Keratinocyte (primary cell): Measurements from ENCODE around the gene NACAD. TPM values are rescaled to one million over a fixed set of nuclear protein-coding genes. Genes with fewer than 3 reads are reported as not detected.

Experiments
- DNase-seq: peaks from one replicate; pipeline ENCODE4 v3.0.0-alpha.2; 2011; ENCODE audit warnings: low read depth, missing footprints, low spot score
- FAIRE-seq: peaks from 2 replicates; lab custom pipeline; 2011; peaks lifted over from hg19 to GRCh38; lab: Jason Lieb, UNC
- H2AFZ ChIP-seq: 2 replicates; pipeline ENCODE4 v1.6.0; 2012; ENCODE audit warnings: low read length, control low read depth, inconsistent platforms; ENCODE audit not compliant: control insufficient read depth
- H3K27ac ChIP-seq: 2 replicates; pipeline ENCODE4 v1.5.1; 2011; ENCODE audit warnings: low read length; ENCODE audit not compliant: control insufficient read depth, insufficient read depth
- H3K27me3 ChIP-seq: 3 replicates; pipeline ENCODE4 v1.6.0; 2011; ENCODE audit warnings: low read length; ENCODE audit not compliant: control insufficient read depth, insufficient read depth; ENCODE audit errors: extremely low read depth
- H3K36me3 ChIP-seq, 2 experiments: 2 replicates in 1 of 2; 3 replicates in 1 of 2; pipeline ENCODE4 v1.5.1; 2011; ENCODE audit warnings: low read length in 2 of 2, mild to moderate bottlenecking in 1 of 2; ENCODE audit not compliant: control insufficient read depth in 2 of 2, insufficient read depth in 2 of 2; ENCODE audit errors: extremely low read depth in 1 of 2
- H3K4me1 ChIP-seq: 3 replicates; pipeline ENCODE4 v1.5.1; 2011; ENCODE audit warnings: low read length; ENCODE audit not compliant: control insufficient read depth, insufficient read depth; ENCODE audit errors: extremely low read depth
- H3K4me2 ChIP-seq: 3 replicates; pipeline ENCODE4 v1.6.0; 2011; ENCODE audit warnings: low read depth, low read length; ENCODE audit not compliant: control insufficient read depth, insufficient read depth; ENCODE audit errors: extremely low read depth
- H3K4me3 ChIP-seq, 3 experiments: fragments of 200-600 bp in 1 of 3; sonication (generic) in 1 of 3; 2 replicates in 2 of 3; 3 replicates in 1 of 3; pipeline ENCODE4 v1.5.1; 2011 to 2016; ENCODE audit warnings: low read length in 3 of 3, mild to moderate bottlenecking in 3 of 3, control low read depth in 2 of 3, inconsistent platforms in 1 of 3, low read depth in 1 of 3, mixed read lengths in 1 of 3, mixed run types in 1 of 3, moderate library complexity in 1 of 3; ENCODE audit not compliant: control insufficient read depth in 2 of 3, insufficient read depth in 2 of 3; ENCODE audit errors: extremely low read depth in 1 of 3
- H3K79me2 ChIP-seq: 2 replicates; pipeline ENCODE4 v1.6.0; 2012; ENCODE audit warnings: low read length; ENCODE audit not compliant: control insufficient read depth, insufficient read depth
- H3K9ac ChIP-seq: 3 replicates; pipeline ENCODE4 v1.6.0; 2011; ENCODE audit warnings: low read length; ENCODE audit not compliant: control insufficient read depth, insufficient read depth; ENCODE audit errors: extremely low read depth
- H3K9me1 ChIP-seq: 3 replicates; pipeline ENCODE4 v1.6.0; 2011; ENCODE audit warnings: low read length; ENCODE audit not compliant: control insufficient read depth, insufficient read depth; ENCODE audit errors: extremely low read depth
- H3K9me3 ChIP-seq: 2 replicates; pipeline ENCODE4 v1.5.1; 2012; ENCODE audit warnings: low read depth, low read length; ENCODE audit not compliant: control insufficient read depth
- H4K20me1 ChIP-seq: 3 replicates; pipeline ENCODE4 v1.6.0; 2011; ENCODE audit warnings: low read length; ENCODE audit not compliant: control insufficient read depth, insufficient read depth; ENCODE audit errors: extremely low read depth
- EZH2 ChIP-seq: IDR thresholded peaks from one replicate; pipeline ENCODE4 v1.6.1; 2012; ENCODE audit warnings: inconsistent platforms, mild to moderate bottlenecking, low read length, moderate library complexity
- dilution Hi-C: fragments of 300-500 bp; cut with MboI; formaldehyde crosslinking; loops from one replicate; pipeline ENCODE4 v1.7.0; 2020; ENCODE audit warnings: low sequenced_read_pairs; ENCODE audit not compliant: extremely low pct_ligation_motif_present
- polyA plus RNA-seq, 5 experiments: library from polyadenylated mRNA; depleted of rRNA in 3 of 5; stranded (reverse) in 3 of 5; stranded (forward) in 1 of 5; unstranded in 1 of 5; fragments of >200 nt; gene quantifications; 1 replicate in 1 of 5; 2 replicates in 3 of 5; 3 replicates in 1 of 5; pipeline versions ENCODE4 v1.2.1 to v1.2.3, GENCODE V29; 2011 to 2012; ENCODE audit warnings: missing spikeins in 2 of 5, low read depth in 1 of 5, low replicate concordance in 1 of 5
- TF ChIP-seq, protein P1 (sequence below), 3 experiments: IDR thresholded peaks in 1 of 3; conservative IDR thresholded peaks in 1 of 3; optimal IDR thresholded peaks in 1 of 3; 2 replicates in 2 of 3; 3 replicates in 1 of 3; pipeline versions ENCODE3 to v1.5.1; 2011; ENCODE audit warnings: low read length in 3 of 3, mild to moderate bottlenecking in 3 of 3, moderate library complexity in 2 of 3, control low read depth in 1 of 3, inconsistent platforms in 1 of 3; ENCODE audit not compliant: insufficient read depth in 2 of 3; ENCODE audit errors: extremely low read depth in 1 of 3

The NACAD gene
- polyA plus RNA-seq, 1 donor (not counting 4 experiments of a cell fraction or from before 2014, with no cell fraction given) = 0.14 TPM

DNA sequence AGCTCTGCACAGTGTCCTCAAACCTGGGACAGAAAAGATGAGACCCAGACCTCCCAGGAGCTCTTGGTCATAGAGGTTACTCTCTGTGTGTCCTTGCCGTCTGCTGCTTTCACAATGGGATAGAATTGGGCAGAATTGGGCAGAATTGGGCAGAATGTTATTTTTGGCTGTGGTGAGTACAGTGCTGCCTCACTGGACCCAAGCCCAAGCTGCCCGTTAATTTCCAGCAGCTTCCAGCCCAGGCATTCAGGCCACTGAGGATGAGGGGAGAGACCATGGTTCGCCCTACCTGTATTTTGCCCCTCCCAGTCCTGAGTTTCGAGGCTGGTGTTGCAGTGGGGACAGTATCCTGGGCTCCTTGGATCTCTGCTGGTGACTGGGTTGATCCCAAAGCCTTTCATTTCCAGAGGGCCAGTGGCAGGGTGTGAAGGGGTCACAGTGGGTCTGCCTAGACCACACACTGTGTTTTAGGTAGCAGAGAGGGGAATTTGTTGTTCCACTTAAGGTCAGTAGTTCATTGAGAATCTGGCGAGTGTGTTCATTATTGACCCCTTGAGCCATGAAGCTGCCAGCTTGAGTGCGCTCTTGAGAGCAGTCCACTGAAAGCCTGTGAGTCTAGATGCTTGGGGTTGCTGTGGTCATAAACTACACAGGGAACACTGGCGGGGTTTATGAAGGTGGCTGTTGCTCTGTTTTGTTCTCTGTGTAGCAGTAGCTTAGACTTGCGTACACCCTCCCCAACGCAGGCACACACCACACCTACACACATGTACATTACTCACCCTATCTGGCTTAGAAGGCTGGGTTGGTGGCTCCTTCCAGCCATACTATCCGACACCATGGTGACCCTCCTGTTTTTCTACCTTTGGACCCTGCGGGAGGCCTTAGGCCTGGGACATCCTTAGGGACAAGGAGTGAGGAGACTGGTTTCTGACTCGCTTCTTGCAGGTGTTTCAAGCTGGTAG is 23.5 kb downstream of the NACAD start:
- H3K9me3 ChIP-seq = no peaks in the 10 kb centered on the region
- H3K9me1 ChIP-seq = no peaks in the 10 kb centered on the region
- peaks cover 33% of the 10 kb centered on the region for H3K79me2 ChIP-seq
- no peak overlapping the region for H3K9ac ChIP-seq
- no peak overlapping the region for H3K4me2 ChIP-seq
- no peak overlapping the region for H3K4me3 ChIP-seq
- FAIRE-seq = no peak
- no peak overlapping the region for H3K27ac ChIP-seq
- H3K36me3 ChIP-seq = peaks cover 24 to 42% of the 10 kb centered on the region in 2 experiments
- dilution Hi-C loops = no loop called here
- TF ChIP-seq EZH2 = no peak
- TF ChIP-seq, protein P1, sequence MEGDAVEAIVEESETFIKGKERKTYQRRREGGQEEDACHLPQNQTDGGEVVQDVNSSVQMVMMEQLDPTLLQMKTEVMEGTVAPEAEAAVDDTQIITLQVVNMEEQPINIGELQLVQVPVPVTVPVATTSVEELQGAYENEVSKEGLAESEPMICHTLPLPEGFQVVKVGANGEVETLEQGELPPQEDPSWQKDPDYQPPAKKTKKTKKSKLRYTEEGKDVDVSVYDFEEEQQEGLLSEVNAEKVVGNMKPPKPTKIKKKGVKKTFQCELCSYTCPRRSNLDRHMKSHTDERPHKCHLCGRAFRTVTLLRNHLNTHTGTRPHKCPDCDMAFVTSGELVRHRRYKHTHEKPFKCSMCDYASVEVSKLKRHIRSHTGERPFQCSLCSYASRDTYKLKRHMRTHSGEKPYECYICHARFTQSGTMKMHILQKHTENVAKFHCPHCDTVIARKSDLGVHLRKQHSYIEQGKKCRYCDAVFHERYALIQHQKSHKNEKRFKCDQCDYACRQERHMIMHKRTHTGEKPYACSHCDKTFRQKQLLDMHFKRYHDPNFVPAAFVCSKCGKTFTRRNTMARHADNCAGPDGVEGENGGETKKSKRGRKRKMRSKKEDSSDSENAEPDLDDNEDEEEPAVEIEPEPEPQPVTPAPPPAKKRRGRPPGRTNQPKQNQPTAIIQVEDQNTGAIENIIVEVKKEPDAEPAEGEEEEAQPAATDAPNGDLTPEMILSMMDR (optimal IDR thresholded peaks at IDR 0.05 in 1 of 3, IDR thresholded peaks at IDR 0.05 in 1 of 3, conservative IDR thresholded peaks at IDR 0.05 in 1 of 3; ENCODE audit: extremely low read depth in 1 of 3, insufficient read depth in 2 of 3, low read length in 3 of 3) = no peak
- H2AFZ ChIP-seq = no peak overlapping the region
- peaks cover 4% of the 10 kb centered on the region for H3K4me1 ChIP-seq
- DNase-seq = no peak
- H4K20me1 ChIP-seq = no peaks in the 10 kb centered on the region
- no peaks in the 10 kb centered on the region for H3K27me3 ChIP-seq

DNA sequence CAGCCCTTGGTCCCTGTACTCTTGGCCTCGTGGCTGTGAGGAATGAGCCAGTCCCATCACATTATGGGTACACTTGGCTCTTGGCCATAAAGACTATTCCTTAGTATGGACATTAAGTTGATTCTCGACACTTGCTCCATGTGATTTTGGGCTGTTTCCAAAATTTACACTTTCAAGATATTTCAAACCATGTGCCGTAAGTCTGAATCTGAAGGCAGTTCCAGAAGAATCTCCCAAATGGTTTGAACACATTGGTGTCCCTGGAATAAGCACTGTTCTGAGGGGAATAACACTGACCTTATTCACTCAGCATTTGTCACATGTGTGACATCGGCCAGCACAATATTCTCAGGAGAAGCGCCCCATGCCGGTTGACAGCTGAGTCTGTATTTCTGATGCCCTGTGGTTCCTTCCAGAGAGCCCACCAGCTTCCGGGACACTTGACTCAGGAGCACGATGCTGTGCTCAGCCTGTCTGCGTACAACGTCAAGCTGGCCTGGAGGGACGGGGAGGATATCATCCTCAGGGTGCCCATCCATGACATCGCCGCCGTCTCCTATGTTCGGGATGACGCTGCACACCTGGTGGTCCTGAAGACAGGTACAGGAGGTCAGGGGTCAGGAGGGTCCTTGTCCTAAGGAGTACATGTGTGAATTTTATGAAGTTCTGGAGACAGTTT is 24.6 kb downstream of the NACAD start:
- H4K20me1 ChIP-seq = no peaks in the 10 kb centered on the region
- peaks cover 19 to 34% of the 10 kb centered on the region in 2 experiments for H3K36me3 ChIP-seq

More for the DNA sequence above, 24.6 kb downstream of the NACAD start:
- Histone ChIP-seq H3K27me3 (no peaks in the 10 kb centered on the region), H3K4me2 (no peak overlapping the region), H3K9me1 (no peaks in the 10 kb centered on the region), H3K4me3 (no peak overlapping the region), H3K4me1 (peaks cover 4% of the 10 kb centered on the region), H3K27ac (no peak overlapping the region), H3K9ac (no peak overlapping the region), H2AFZ (no peak overlapping the region), H3K79me2 (peaks cover 34% of the 10 kb centered on the region), H3K9me3 (no peaks in the 10 kb centered on the region)
- DNase-seq = no peak
- FAIRE-seq = no peak
- dilution Hi-C loops = no loop called here
- TF ChIP-seq, protein P1 (optimal IDR thresholded peaks at IDR 0.05 in 1 of 3, IDR thresholded peaks at IDR 0.05 in 1 of 3, conservative IDR thresholded peaks at IDR 0.05 in 1 of 3; ENCODE audit: extremely low read depth in 1 of 3, insufficient read depth in 2 of 3, low read length in 3 of 3) = no peak
- TF ChIP-seq EZH2 = no peak
